ENCODE results near the gene BCL2L14. TPM values are rescaled to one million over a fixed set of nuclear protein-coding genes. Genes with fewer than 3 reads are reported as not detected.

Gene BCL2L14
- total and polyA plus RNA-seq, 9 of the 15 experiments (the other 6 are each of a cell fraction or from before 2014, with no cell fraction given) = not detected

DNA sequence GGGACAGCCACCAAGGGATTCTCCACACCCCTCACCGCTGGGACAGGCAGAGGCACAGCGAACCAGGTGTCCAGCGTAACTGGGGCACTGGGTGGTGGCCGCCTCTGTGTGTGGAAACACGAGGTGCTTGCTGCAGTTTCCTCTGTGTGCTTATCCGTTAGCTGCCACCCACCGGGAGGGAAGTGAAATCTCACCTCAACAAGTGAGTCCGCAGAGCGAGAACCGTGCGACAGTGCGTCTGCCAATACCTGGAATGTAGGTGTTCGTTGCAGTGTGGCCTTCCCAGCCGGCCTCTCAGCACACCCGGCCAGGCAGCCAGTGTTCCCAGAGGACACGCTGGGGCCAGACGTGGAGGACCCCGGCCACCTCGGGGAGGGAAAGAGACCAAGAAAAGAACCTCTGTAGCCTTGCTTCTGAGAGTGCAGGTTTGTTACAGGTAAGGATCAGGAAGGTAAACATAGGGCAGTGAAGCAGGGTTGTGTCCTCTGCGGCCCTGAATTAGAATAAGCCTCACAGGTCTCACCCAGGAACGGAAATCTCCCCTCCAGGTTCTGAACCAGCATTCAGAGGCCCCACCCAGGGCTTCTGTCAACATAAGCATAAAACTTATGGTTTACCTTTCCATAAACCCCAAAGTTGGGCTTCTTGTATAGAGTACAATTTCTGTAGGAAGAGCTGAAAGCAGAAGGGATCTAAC, 1.5 kb downstream of the BCL2L14 start (continued):
- TF ChIP-seq, protein P1, sequence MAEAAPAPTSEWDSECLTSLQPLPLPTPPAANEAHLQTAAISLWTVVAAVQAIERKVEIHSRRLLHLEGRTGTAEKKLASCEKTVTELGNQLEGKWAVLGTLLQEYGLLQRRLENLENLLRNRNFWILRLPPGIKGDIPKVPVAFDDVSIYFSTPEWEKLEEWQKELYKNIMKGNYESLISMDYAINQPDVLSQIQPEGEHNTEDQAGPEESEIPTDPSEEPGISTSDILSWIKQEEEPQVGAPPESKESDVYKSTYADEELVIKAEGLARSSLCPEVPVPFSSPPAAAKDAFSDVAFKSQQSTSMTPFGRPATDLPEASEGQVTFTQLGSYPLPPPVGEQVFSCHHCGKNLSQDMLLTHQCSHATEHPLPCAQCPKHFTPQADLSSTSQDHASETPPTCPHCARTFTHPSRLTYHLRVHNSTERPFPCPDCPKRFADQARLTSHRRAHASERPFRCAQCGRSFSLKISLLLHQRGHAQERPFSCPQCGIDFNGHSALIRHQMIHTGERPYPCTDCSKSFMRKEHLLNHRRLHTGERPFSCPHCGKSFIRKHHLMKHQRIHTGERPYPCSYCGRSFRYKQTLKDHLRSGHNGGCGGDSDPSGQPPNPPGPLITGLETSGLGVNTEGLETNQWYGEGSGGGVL (CRISPR knock-in tag; IDR thresholded peaks at IDR 0.05) = no peak
- no peak for TF ChIP-seq MTA3 (IDR thresholded peaks at IDR 0.05; ENCODE audit: borderline replicate concordance)
- no peak for TF ChIP-seq ELF4 (CRISPR knock-in tag; IDR thresholded peaks at IDR 0.05)
- TF ChIP-seq SIN3B (IDR thresholded peaks at IDR 0.05; ENCODE audit: low read depth) = no peak

DNA sequence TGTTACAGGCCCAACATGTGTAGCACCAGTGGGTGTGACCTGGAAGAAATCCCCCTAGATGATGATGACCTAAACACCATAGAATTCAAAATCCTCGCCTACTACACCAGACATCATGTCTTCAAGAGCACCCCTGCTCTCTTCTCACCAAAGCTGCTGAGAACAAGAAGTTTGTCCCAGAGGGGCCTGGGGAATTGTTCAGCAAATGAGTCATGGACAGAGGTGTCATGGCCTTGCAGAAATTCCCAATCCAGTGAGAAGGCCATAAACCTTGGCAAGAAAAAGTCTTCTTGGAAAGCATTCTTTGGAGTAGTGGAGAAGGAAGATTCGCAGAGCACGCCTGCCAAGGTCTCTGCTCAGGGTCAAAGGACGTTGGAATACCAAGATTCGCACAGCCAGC, 8.6 kb downstream of the BCL2L14 start:
- Histone ChIP-seq H3K4me2 (ENCODE audit: insufficient read depth, low read length) (no peak overlapping the region), H2AFZ (ENCODE audit: low read depth, low read length) (no peak overlapping the region), H3K4me3 (no peak overlapping the region), H3K9me3 (replicated peaks; ENCODE audit: control insufficient read depth, insufficient read depth, low read depth, low read length) (no peaks in the 10 kb centered on the region), H4K20me1 (replicated peaks; ENCODE audit: control insufficient read depth, insufficient read depth, low read length) (no peaks in the 10 kb centered on the region), H3K36me3 (ENCODE audit: control insufficient read depth, insufficient read depth, low read length) (no peaks in the 10 kb centered on the region), H3K27ac (ENCODE audit: extremely low read depth, low read depth, low read length) (no peak overlapping the region), H3K9me1 (ENCODE audit: control insufficient read depth, insufficient read depth, low read length) (no peaks in the 10 kb centered on the region), H3K79me2 (ENCODE audit: control insufficient read depth, insufficient read depth, low read length) (no peaks in the 10 kb centered on the region), H3K4me1 (replicated peaks in 1 of 2; ENCODE audit: control insufficient read depth in 2 of 2, insufficient read depth in 2 of 2, low read length in 2 of 2) (peaks cover 0 to 4% of the 10 kb centered on the region in 2 experiments; a peak in 3 of 5 replicates), H3K27me3 (ENCODE audit: control insufficient read depth in 2 of 2, insufficient read depth in 2 of 2, low read length in 2 of 2) (peaks cover 9 to 25% of the 10 kb centered on the region in 2 experiments; a peak in 4 of 5 replicates), H3K9ac (ENCODE audit: insufficient read depth in 1 of 2, low read depth in 2 of 2, low read length in 2 of 2) (no peak overlapping the region)
- in situ Hi-C loops (cut with MboI) = no loop called here
- FAIRE-seq (no peak), DNase-seq (ENCODE audit: extremely low read depth in 1 of 4, low spot score in 3 of 4) (no peak), ATAC-seq (no peak)
- ChIA-PET POLR2A (no interaction called here), CTCF (ENCODE audit: low intra/inter-chr PET ratio) (no interaction called here)
- WGBS (ENCODE audit: insufficient coverage, low coverage, missing lambda C conversion rate) = 14% methylated on average over 5 of the region's 5 CpGs
- no TSS peak for BruUV-seq (replicated peaks)
- intact Hi-C loops (cut with micrococcal nuclease) = no loop called here
- no peak for TF ChIP-seq FOXA1 (IDR thresholded peaks at IDR 0.05; ENCODE audit: borderline replicate concordance)
- TF ChIP-seq LARP7 (IDR thresholded peaks at IDR 0.05) = no peak
- TF ChIP-seq CBX2 (IDR thresholded peaks at IDR 0.05; ENCODE audit: insufficient read depth, low read length, poor library complexity, severe bottlenecking) = no peak
- no peak for TF ChIP-seq FOXJ2 (tag; IDR thresholded peaks at IDR 0.05)
- TF ChIP-seq ZNF445 (CRISPR knock-in tag; IDR thresholded peaks at IDR 0.05; ENCODE audit: low read depth) = no peak
- TF ChIP-seq TARDBP (IDR thresholded peaks at IDR 0.05) = no peak
- no peak for TF ChIP-seq JUN (IDR thresholded peaks at IDR 0.05; ENCODE audit: borderline replicate concordance, low read depth, low read length)
- TF ChIP-seq JUN (CRISPR knock-in tag; IDR thresholded peaks at IDR 0.05; ENCODE audit: borderline replicate concordance) = no peak
- TF ChIP-seq, protein P2, sequence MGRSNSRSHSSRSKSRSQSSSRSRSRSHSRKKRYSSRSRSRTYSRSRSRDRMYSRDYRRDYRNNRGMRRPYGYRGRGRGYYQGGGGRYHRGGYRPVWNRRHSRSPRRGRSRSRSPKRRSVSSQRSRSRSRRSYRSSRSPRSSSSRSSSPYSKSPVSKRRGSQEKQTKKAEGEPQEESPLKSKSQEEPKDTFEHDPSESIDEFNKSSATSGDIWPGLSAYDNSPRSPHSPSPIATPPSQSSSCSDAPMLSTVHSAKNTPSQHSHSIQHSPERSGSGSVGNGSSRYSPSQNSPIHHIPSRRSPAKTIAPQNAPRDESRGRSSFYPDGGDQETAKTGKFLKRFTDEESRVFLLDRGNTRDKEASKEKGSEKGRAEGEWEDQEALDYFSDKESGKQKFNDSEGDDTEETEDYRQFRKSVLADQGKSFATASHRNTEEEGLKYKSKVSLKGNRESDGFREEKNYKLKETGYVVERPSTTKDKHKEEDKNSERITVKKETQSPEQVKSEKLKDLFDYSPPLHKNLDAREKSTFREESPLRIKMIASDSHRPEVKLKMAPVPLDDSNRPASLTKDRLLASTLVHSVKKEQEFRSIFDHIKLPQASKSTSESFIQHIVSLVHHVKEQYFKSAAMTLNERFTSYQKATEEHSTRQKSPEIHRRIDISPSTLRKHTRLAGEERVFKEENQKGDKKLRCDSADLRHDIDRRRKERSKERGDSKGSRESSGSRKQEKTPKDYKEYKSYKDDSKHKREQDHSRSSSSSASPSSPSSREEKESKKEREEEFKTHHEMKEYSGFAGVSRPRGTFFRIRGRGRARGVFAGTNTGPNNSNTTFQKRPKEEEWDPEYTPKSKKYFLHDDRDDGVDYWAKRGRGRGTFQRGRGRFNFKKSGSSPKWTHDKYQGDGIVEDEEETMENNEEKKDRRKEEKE (IDR thresholded peaks at IDR 0.05; ENCODE audit: borderline replicate concordance in 1 of 2, control insufficient read depth in 1 of 2, low read depth in 2 of 2, low read length in 1 of 2) = no peak
- no peak for TF ChIP-seq CBFA2T3 (IDR thresholded peaks at IDR 0.05)
- TF ChIP-seq POLR2H (tag; IDR thresholded peaks at IDR 0.05; ENCODE audit: low read depth) = no peak
- no peak for TF ChIP-seq ARNT (IDR thresholded peaks at IDR 0.05)
- TF ChIP-seq FOXK2 (conservative IDR thresholded peaks at IDR 0.05 in 1 of 2, IDR thresholded peaks at IDR 0.05 in 1 of 2; ENCODE audit: low read depth in 2 of 2) = no peak
- TF ChIP-seq ZBTB17 (CRISPR knock-in tag; IDR thresholded peaks at IDR 0.05) = no peak

Data from K562 (cell line).